IMR-90 (cell line): ENCODE results near the gene DTNA. TPM values are rescaled to one million over a fixed set of nuclear protein-coding genes. Genes with fewer than 3 reads are reported as not detected.

Experiments
- ATAC-seq: fragments of 200-7000 bp; cut with Tn5 transposase; 2 replicates; pipeline ENCODE4 v1.9.1; 2020; ENCODE audit warnings: low read depth, mild to moderate bottlenecking, moderate library complexity
- BruUV-seq: library from RNA; stranded (reverse); fragments of 400-500 nt; replicated peaks from 2 replicates; lab custom pipeline; 2021; lab: Mats Ljungman, UMichigan
- CTCF ChIA-PET: fragments of 300-600 bp; formaldehyde crosslinking; extraction: SDS; loops from one replicate; lab custom pipeline; 2021; ENCODE audit warnings: antibody characterized with exemption; lab: Yijun Ruan, JAX
- POLR2A ChIA-PET: fragments of 300-600 bp; sonication (Branson Sonifier 250); formaldehyde crosslinking; loops from one replicate; lab custom pipeline; 2022; ENCODE audit warnings: antibody characterized with exemption; ENCODE audit not compliant: unreplicated experiment; lab: Charles Lee
- DNase-seq: peaks from one replicate; pipeline ENCODE4 v3.0.0; 2013
- H2AFZ ChIP-seq: replicated peaks from 2 replicates; pipeline ENCODE3; 2013; ENCODE audit warnings: low read length, mild to moderate bottlenecking; ENCODE audit not compliant: poor library complexity
- H2AK5ac ChIP-seq: 2 replicates; pipeline ENCODE4 v1.6.1; 2013; ENCODE audit warnings: low read depth, low read length, inconsistent platforms
- H2AK9ac ChIP-seq: replicated peaks from 2 replicates; pipeline ENCODE3; 2013; ENCODE audit warnings: mild to moderate bottlenecking, low read depth, low read length, moderate library complexity; ENCODE audit not compliant: poor library complexity
- H2BK120ac ChIP-seq: 2 replicates; pipeline ENCODE4 v1.6.1; 2013; ENCODE audit warnings: low read depth, low read length, inconsistent platforms
- H2BK15ac ChIP-seq: 3 replicates; pipeline ENCODE4 v1.6.1; 2013; ENCODE audit warnings: low read depth, low read length, inconsistent platforms
- H2BK20ac ChIP-seq: 2 replicates; pipeline ENCODE4 v1.6.1; 2013; ENCODE audit warnings: low read depth, mild to moderate bottlenecking, inconsistent platforms, low read length, moderate library complexity
- H2BK5ac ChIP-seq: 2 replicates; pipeline ENCODE4 v1.6.1; 2013; ENCODE audit warnings: mild to moderate bottlenecking, low read depth, low read length, inconsistent platforms; ENCODE audit not compliant: poor library complexity, severe bottlenecking
- H3K14ac ChIP-seq: replicated peaks from 2 replicates; pipeline ENCODE4 v1.6.1; 2013; ENCODE audit warnings: low read depth, low read length, inconsistent platforms
- H3K18ac ChIP-seq: 2 replicates; pipeline ENCODE4 v1.6.1; 2013; ENCODE audit warnings: low read depth, low read length, control low read depth
- H3K23ac ChIP-seq: 2 replicates; pipeline ENCODE4 v1.6.1; 2013; ENCODE audit warnings: low read depth, low read length, inconsistent platforms
- H3K27ac ChIP-seq: 2 replicates; pipeline ENCODE4 v1.5.1; 2013; ENCODE audit warnings: mild to moderate bottlenecking, control low read depth, low read length; ENCODE audit not compliant: insufficient read depth
- H3K27me3 ChIP-seq: 2 replicates; pipeline ENCODE4 v1.6.1; 2013; ENCODE audit warnings: low read length; ENCODE audit not compliant: control insufficient read depth, insufficient read depth
- H3K36me3 ChIP-seq: 2 replicates; pipeline ENCODE4 v1.6.1; 2013; ENCODE audit warnings: low read length, mixed read lengths; ENCODE audit not compliant: control insufficient read depth, insufficient read depth
- H3K4ac ChIP-seq: 2 replicates; pipeline ENCODE4 v1.6.1; 2013; ENCODE audit warnings: low read depth, low read length, inconsistent platforms
- H3K4me1 ChIP-seq: 2 replicates; pipeline ENCODE4 v1.6.1; 2013; ENCODE audit warnings: low read length, mixed read lengths; ENCODE audit not compliant: control insufficient read depth, insufficient read depth
- H3K4me2 ChIP-seq: 2 replicates; pipeline ENCODE4 v1.6.1; 2013; ENCODE audit warnings: low read depth, mild to moderate bottlenecking, control low read depth, low read length, moderate library complexity
- H3K4me3 ChIP-seq: 2 replicates; pipeline ENCODE4 v1.5.1; 2013; ENCODE audit warnings: low read depth, mild to moderate bottlenecking, control low read depth, low read length, moderate library complexity; ENCODE audit not compliant: insufficient read depth
- H3K56ac ChIP-seq: 2 replicates; pipeline ENCODE4 v1.6.1; 2013; ENCODE audit warnings: low read length, inconsistent platforms; ENCODE audit not compliant: insufficient read depth; ENCODE audit errors: extremely low read depth
- H3K79me1 ChIP-seq, 2 experiments: 2 replicates each; pipeline ENCODE4 v1.6.1; 2013; ENCODE audit warnings: low read length in 2 of 2, inconsistent platforms in 1 of 2, low read depth in 1 of 2
- H3K9ac ChIP-seq: 2 replicates; pipeline ENCODE4 v1.6.1; 2013; ENCODE audit warnings: low read depth, low read length, control low read depth
- H3K9me1 ChIP-seq: 2 replicates; pipeline ENCODE4 v1.6.1; 2013; ENCODE audit warnings: low read length, inconsistent platforms; ENCODE audit not compliant: insufficient read depth
- H3K9me3 ChIP-seq: 2 replicates; pipeline ENCODE4 v1.6.1; 2013; ENCODE audit warnings: low read length; ENCODE audit not compliant: control insufficient read depth, insufficient read depth
- H4K20me1 ChIP-seq: 2 replicates; pipeline ENCODE4 v1.6.1; 2013; ENCODE audit warnings: low read length, inconsistent platforms; ENCODE audit not compliant: insufficient read depth
- H4K5ac ChIP-seq: 2 replicates; pipeline ENCODE4 v1.6.1; 2013; ENCODE audit warnings: mild to moderate bottlenecking, low read depth, low read length, control low read depth
- H4K8ac ChIP-seq, 2 experiments: 2 replicates each; pipeline ENCODE4 v1.6.1; 2013; ENCODE audit warnings: low read depth in 2 of 2, low read length in 2 of 2, control low read depth in 1 of 2, inconsistent platforms in 1 of 2
- H4K91ac ChIP-seq: 2 replicates; pipeline ENCODE4 v1.6.1; 2013; ENCODE audit warnings: low read depth, low read length, inconsistent platforms; ENCODE audit not compliant: insufficient read depth
- CEBPB ChIP-seq: IDR thresholded peaks from 2 replicates; pipeline ENCODE4 v1.6.1; 2012; ENCODE audit warnings: low read depth, low read length, improper control_type of control experiment
- FOS ChIP-seq: fragments of 150-350 bp; IDR thresholded peaks from 2 replicates; pipeline ENCODE4 v1.6.1; 2016; ENCODE audit warnings: low read depth, low read length
- MXI1 ChIP-seq: IDR thresholded peaks from 2 replicates; pipeline ENCODE4 v1.6.1; 2012; ENCODE audit warnings: low read depth, mild to moderate bottlenecking, low read length, moderate library complexity, borderline replicate concordance
- WGBS, 2 experiments: methylation state at CpG; one replicate each; pipeline versions ENCODE4 v1.1.5 to v1.1.7; 2013; ENCODE audit warnings: missing lambda C conversion rate in 2 of 2; ENCODE audit not compliant: insufficient read length in 1 of 2; ENCODE audit errors: extremely low coverage in 2 of 2; 5-methylcytosine and 5-hydroxymethylcytosine counted together
- dilution Hi-C: fragments of 300-500 bp; cut with HindIII; formaldehyde crosslinking; loops from one replicate; pipeline ENCODE4 v1.14.3; 2018; ENCODE audit warnings: low sequenced_read_pairs; ENCODE audit not compliant: unreplicated experiment
- in situ Hi-C: fragments of 300-500 bp; cut with MboI; formaldehyde crosslinking; loops from 3 replicates; pipeline ENCODE4 v1.14.3; 2019; ENCODE audit warnings: low sequenced_read_pairs, inconsistent platforms, mixed read lengths
- intact Hi-C: fragments of 100-400 bp; cut with micrococcal nuclease; formaldehyde crosslinking; loops from 2 replicates; pipeline ENCODE4 v1.10.0; 2022
- polyA plus RNA-seq, 3 experiments: library from polyadenylated mRNA; depleted of rRNA; stranded (reverse); fragments of >200 nt; gene quantifications; 2 replicates each; pipeline ENCODE4 v1.2.3, GENCODE V29; 2012; ENCODE audit warnings: low replicate concordance in 1 of 3
- total RNA-seq: library from RNA; depleted of rRNA; stranded (reverse); fragments of >200 nt; gene quantifications from 2 replicates; pipeline ENCODE4 v1.2.3, GENCODE V29; 2012

DTNA gene
- total and polyA plus RNA-seq, 2 of the 4 experiments (the other 2 are of a cell fraction), result 9.5 to 10.8 TPM

- no peak overlapping the region for H3K18ac ChIP-seq
- no peak overlapping the region for H2BK20ac ChIP-seq
- POLR2A ChIA-PET, result no interaction called here
- in situ Hi-C loops (no loop called here), dilution Hi-C loops (no loop called here), intact Hi-C loops (no loop called here)
- peak; percentile 31 for DNase-seq
- H2BK5ac ChIP-seq, result no peak overlapping the region
- no peak overlapping the region for H2BK120ac ChIP-seq
- H4K20me1 ChIP-seq, result no peaks in the 10 kb centered on the region
- H3K4ac ChIP-seq, result no peak overlapping the region
- no peak overlapping the region for H4K5ac ChIP-seq
- no peaks in the 10 kb centered on the region for H3K9me3 ChIP-seq
- no peaks in the 10 kb centered on the region for H3K9me1 ChIP-seq
- no peak overlapping the region for H3K4me3 ChIP-seq
- no peak overlapping the region for H2AK5ac ChIP-seq
- H4K8ac ChIP-seq, result no peak overlapping the region
- no peaks in the 10 kb centered on the region for H3K27me3 ChIP-seq
- TF ChIP-seq CEBPB (peak; percentile 51; the same call in 1 of the 2 replicates), FOS (peak; percentile 56; the same call in 1 of the 2 replicates), MXI1 (no peak)
- no peak overlapping the region for H2BK15ac ChIP-seq
- H3K4me2 ChIP-seq, result no peak overlapping the region
- H3K36me3 ChIP-seq, result no peaks in the 10 kb centered on the region
- CTCF ChIA-PET, result interaction anchor here (0.6 kb wide), 1 partner anchor 268 kb away, joined by 3 read pairs; no protein-coding TSS in a partner anchor
- no CpG with 5 or more reads among the region's 1 CpG for WGBS, 2 experiments
- no peaks in the 10 kb centered on the region for H3K79me1 ChIP-seq
- no TSS peak for BruUV-seq
- H2AFZ ChIP-seq, result no peak overlapping the region
- ATAC-seq, result peak; percentile 29; the same call in 1 of the 2 replicates
- no peak overlapping the region for H4K91ac ChIP-seq
- H3K23ac ChIP-seq, result no peak overlapping the region
- H3K9ac ChIP-seq, result no peak overlapping the region
- H3K4me1 ChIP-seq, result peaks cover 2% of the 10 kb centered on the region; the same call in 1 of the 2 replicates
- H3K14ac ChIP-seq, result no peak overlapping the region
- H3K27ac ChIP-seq, result no peak overlapping the region
- no peak overlapping the region for H3K56ac ChIP-seq
- no peak overlapping the region for H2AK9ac ChIP-seq
Measured at GRCh38 chr18:34933909-34934661, 224.0 kb downstream of the DTNA start.
